Nephron (organoid): Measurements from ENCODE around the gene CCDC82.
A peak's percentile ranks its signal among the peaks of the same experiment; 100 is the strongest.

Experiments
- H3K27ac Mint-ChIP-seq, 3 experiments: 2 replicates each; pipeline ENCODE4 v1.8.0; 2020; ENCODE audit warnings: mixed read lengths in 3 of 3, mild to moderate bottlenecking in 2 of 3, moderate library complexity in 1 of 3
- H3K27me3 Mint-ChIP-seq: 2 replicates; pipeline ENCODE4 v1.8.0; 2021; ENCODE audit warnings: low read depth, mild to moderate bottlenecking, moderate library complexity, mixed read lengths
- H3K36me3 Mint-ChIP-seq: 2 replicates; pipeline ENCODE4 v1.8.0; 2020; ENCODE audit warnings: low read depth, mixed read lengths
- H3K4me1 Mint-ChIP-seq: 2 replicates; pipeline ENCODE4 v1.8.0; 2020; ENCODE audit warnings: mixed read lengths
- H3K4me3 Mint-ChIP-seq, 3 experiments: 2 replicates each; pipeline ENCODE4 v1.8.0; 2020; ENCODE audit warnings: mild to moderate bottlenecking in 3 of 3, mixed read lengths in 3 of 3, moderate library complexity in 2 of 3
- H3K9me3 Mint-ChIP-seq: 2 replicates; pipeline ENCODE4 v1.8.0; 2020; ENCODE audit warnings: mixed read lengths
- CTCF ChIP-seq, 3 experiments: fragments of 200-600 bp; sonication (generic); IDR thresholded peaks; one replicate each; pipeline ENCODE4 v1.5.0; 2021; ENCODE audit warnings: antibody characterized with exemption in 3 of 3; ENCODE audit not compliant: unreplicated experiment in 3 of 3

Gene CCDC82

GRCh38 chr11:96356848-96357247 is 32.9 kb downstream of the CCDC82 start:
- no peak overlapping the region for H3K4me3 Mint-ChIP-seq
- no peaks in the 10 kb centered on the region for H3K27me3 Mint-ChIP-seq
- H3K36me3 Mint-ChIP-seq: peaks cover 48% of the 10 kb centered on the region
- no peaks in the 10 kb centered on the region for H3K9me3 Mint-ChIP-seq
- H3K4me1 Mint-ChIP-seq: no peaks in the 10 kb centered on the region
- TF ChIP-seq CTCF (IDR thresholded peaks at IDR 0.05; ENCODE audit: unreplicated experiment in 3 of 3): no peak
- no peak overlapping the region for H3K27ac Mint-ChIP-seq

GRCh38 chr11:96342961-96343711 is 46.6 kb downstream of the CCDC82 start, which contains the start of gene MAML2:
Gene MAML2 (minus strand): TSS chr11:96343195. CDS start chr11:96341895, 1,300 bp downstream.
- no peaks in the 10 kb centered on the region for H3K27me3 Mint-ChIP-seq
- H3K4me3 Mint-ChIP-seq: peak within 1 kb of the TSS; percentile 89 to 97 (median 93)
- TF ChIP-seq CTCF (IDR thresholded peaks at IDR 0.05; ENCODE audit: unreplicated experiment in 3 of 3): peak; percentile 96 to 99 (median 97)
- peaks cover 44% of the 10 kb centered on the region for H3K4me1 Mint-ChIP-seq
- H3K9me3 Mint-ChIP-seq: peaks cover 7% of the 10 kb centered on the region
- peak within 1 kb of the TSS; percentile 88 to 95 (median 90) for H3K27ac Mint-ChIP-seq
- no peaks in the 10 kb centered on the region for H3K36me3 Mint-ChIP-seq

- Mint-ChIP-seq H3K27ac (peak overlapping the region; percentile 88 to 95 (median 90)), H3K9me3 (peaks cover 3% of the 10 kb centered on the region), H3K36me3 (no peaks in the 10 kb centered on the region), H3K4me3 (peak overlapping the region; percentile 89 to 97 (median 93)), H3K4me1 (peaks cover 53% of the 10 kb centered on the region), H3K27me3 (no peaks in the 10 kb centered on the region)
- TF ChIP-seq CTCF (IDR thresholded peaks at IDR 0.05; ENCODE audit: unreplicated experiment in 3 of 3): no peak
Measured at GRCh38 chr11:96342014-96342960, 47.4 kb downstream of the CCDC82 start.

- peak in 1 of 3 experiments; percentile 34 for TF ChIP-seq CTCF (IDR thresholded peaks at IDR 0.05; ENCODE audit: unreplicated experiment in 3 of 3)
- Mint-ChIP-seq H3K27me3 (no peaks in the 10 kb centered on the region), H3K27ac (peak overlapping the region; percentile 88 to 95 (median 90)), H3K4me1 (peaks cover 56% of the 10 kb centered on the region), H3K9me3 (peaks cover 3% of the 10 kb centered on the region), H3K4me3 (peak overlapping the region; percentile 89 to 97 (median 93)), H3K36me3 (no peaks in the 10 kb centered on the region)
Measured at GRCh38 chr11:96341211-96342013, 48.3 kb downstream of the CCDC82 start.

GRCh38 chr11:96340555-96340885 is 49.2 kb downstream of the CCDC82 start:
- Mint-ChIP-seq H3K36me3 (no peaks in the 10 kb centered on the region), H3K4me1 (peaks cover 63% of the 10 kb centered on the region), H3K27me3 (no peaks in the 10 kb centered on the region), H3K4me3 (peak overlapping the region; percentile 89 to 97 (median 93)), H3K27ac (peak overlapping the region; percentile 88 to 95 (median 90)), H3K9me3 (peaks cover 3% of the 10 kb centered on the region)
- TF ChIP-seq CTCF (IDR thresholded peaks at IDR 0.05; ENCODE audit: unreplicated experiment in 3 of 3): no peak
